Choroid plexus epithelial cell (primary cell): ENCODE measurements around the gene RAD51B.
A peak's percentile ranks its signal among the peaks of the same experiment; 100 is the strongest.
"Not testable (repeated sequence)": the region's sequence is repeated elsewhere in the genome, so short reads cannot be mapped to it uniquely, and the experiment has no call there.

Experiments
- DNase-seq: peaks from one replicate; pipeline ENCODE4 v3.0.0-alpha.2; 2010; ENCODE audit warnings: low read depth
- H3K4me3 ChIP-seq: 2 replicates; pipeline ENCODE4 v1.5.1; 2011; ENCODE audit warnings: low read depth, mild to moderate bottlenecking, control low read depth, low read length, moderate library complexity
- CTCF ChIP-seq: conservative IDR thresholded peaks from 2 replicates; pipeline ENCODE4 v1.5.1; 2011; ENCODE audit warnings: low read depth, mild to moderate bottlenecking, control low read depth, inconsistent platforms, low read length, moderate library complexity

RAD51B gene

GRCh38 chr14:68253878-68254528 lies 434.4 kb downstream of the RAD51B start:
- no peak for DNase-seq
- TF ChIP-seq CTCF, result no peak
- H3K4me3 ChIP-seq, result no peak overlapping the region

- no peak for DNase-seq
- no peak overlapping the region for H3K4me3 ChIP-seq
- no peak for TF ChIP-seq CTCF
Measured at GRCh38 chr14:68254669-68255527, 435.3 kb downstream of the RAD51B start.

GRCh38 chr14:68255693-68256178 lies 436.2 kb downstream of the RAD51B start:
- no peak for TF ChIP-seq CTCF
- DNase-seq, result peak; percentile 71
- no peak overlapping the region for H3K4me3 ChIP-seq

- H3K4me3 ChIP-seq, result no peak overlapping the region
- no peak for TF ChIP-seq CTCF
- DNase-seq, result no peak
Measured at GRCh38 chr14:68257969-68258368, 438.4 kb downstream of the RAD51B start.

- DNase-seq, H3K4me3 ChIP-seq: not testable (repeated sequence)
Measured at GRCh38 chr14:68258995-68259394, 439.4 kb downstream of the RAD51B start.

- no peak for TF ChIP-seq CTCF
- H3K4me3 ChIP-seq, result no peak overlapping the region
- DNase-seq, result no peak
Measured at GRCh38 chr14:68260121-68260520, 440.5 kb downstream of the RAD51B start.

GRCh38 chr14:68261092-68261842 lies 441.7 kb downstream of the RAD51B start:
- TF ChIP-seq CTCF, result no peak
- H3K4me3 ChIP-seq, result no peak overlapping the region
- DNase-seq, result no peak
